HG03460 (cell line): Measurements from ENCODE around the gene RUVBL1.
"Not testable (repeated sequence)": the region's sequence is repeated elsewhere in the genome, so short reads cannot be mapped to it uniquely, and the experiment has no call there.

Source experiments
- ATAC-seq: cut with Tn5 transposase; IDR thresholded peaks from one replicate; pipeline ENCODE4 v1.9.1; 2021; ENCODE audit not compliant: unreplicated experiment

Gene RUVBL1

GRCh38 chr3:128123538-128124368 is at the start of gene RUVBL1:
RUVBL1 (minus strand) TSS chr3:128123812; CDS start chr3:128123724, 88 bp downstream.
- peak; percentile 98 for ATAC-seq

GRCh38 chr3:128173200-128173599 is 49.6 kb upstream of the RUVBL1 start:
- ATAC-seq: no peak

- no peak for ATAC-seq
These were observed 47.4 kb upstream of the RUVBL1 start for GRCh38 chr3:128170866-128171516.

- no peak for ATAC-seq
These were observed 45.2 kb upstream of the RUVBL1 start for GRCh38 chr3:128168836-128169235.

GRCh38 chr3:128167973-128168674 is 44.5 kb upstream of the RUVBL1 start:
- no peak for ATAC-seq

GRCh38 chr3:128167646-128167972 is 44.0 kb upstream of the RUVBL1 start:
- ATAC-seq: no peak

GRCh38 chr3:128166971-128167453 is 43.4 kb upstream of the RUVBL1 start:
- no peak for ATAC-seq

- ATAC-seq: no peak
These were observed 39.8 kb upstream of the RUVBL1 start for GRCh38 chr3:128163432-128163831.

- no peak for ATAC-seq
These were observed 37.0 kb upstream of the RUVBL1 start for GRCh38 chr3:128160661-128161060.

GRCh38 chr3:128155616-128156360 is 32.2 kb upstream of the RUVBL1 start:
- ATAC-seq: no peak

GRCh38 chr3:128154354-128154753 is 30.7 kb upstream of the RUVBL1 start:
- ATAC-seq: not testable (repeated sequence)

- peak; percentile 87 for ATAC-seq
These were observed 29.8 kb upstream of the RUVBL1 start, which contains the start of gene EEFSEC for GRCh38 chr3:128153156-128154041. EEFSEC (plus strand) TSS chr3:128153481; CDS start chr3:128153508, 27 bp downstream.

GRCh38 chr3:128152419-128153155 is 29.0 kb upstream of the RUVBL1 start:
- ATAC-seq: peak; percentile 45

GRCh38 chr3:128151758-128152274 is 28.2 kb upstream of the RUVBL1 start:
- no peak for ATAC-seq

GRCh38 chr3:128149650-128150049 is 26.0 kb upstream of the RUVBL1 start:
- ATAC-seq: no peak

- ATAC-seq: no peak
These were observed 22.6 kb upstream of the RUVBL1 start for GRCh38 chr3:128146201-128146600.

GRCh38 chr3:128145279-128145678 is 21.7 kb upstream of the RUVBL1 start:
- ATAC-seq: no peak

- ATAC-seq: no peak
These were observed 21.0 kb upstream of the RUVBL1 start for GRCh38 chr3:128144512-128145187.
